GM15510 (cell line): ENCODE results near the gene GSK3B.

Experiments used
- POLR2A ChIP-seq: IDR thresholded peaks from 3 replicates; pipeline ENCODE4 v1.6.1; 2011; ENCODE audit warnings: borderline replicate concordance; ENCODE audit not compliant: insufficient read length; ENCODE audit errors: extremely low read depth

Gene GSK3B

DNA sequence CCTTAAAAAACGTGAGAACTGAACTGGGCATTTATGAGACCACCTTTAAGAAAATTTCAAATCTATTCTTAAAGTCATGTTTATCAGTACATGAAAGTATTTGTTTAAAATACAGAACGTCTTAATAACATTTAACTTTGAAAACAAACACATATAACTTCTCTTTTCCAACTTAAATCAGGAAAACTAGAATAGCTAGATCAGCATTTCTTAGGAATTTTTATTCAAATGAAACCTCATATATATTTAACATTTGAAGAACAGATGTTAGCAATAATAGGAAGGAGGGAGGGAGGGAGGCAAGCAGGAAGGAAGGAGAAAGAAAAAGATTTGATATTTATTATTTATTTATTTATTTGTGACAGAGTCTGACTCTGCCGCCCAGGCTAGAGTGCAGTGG lies 192.2 kb downstream of the GSK3B start:
- TF ChIP-seq POLR2A, result no peak

DNA sequence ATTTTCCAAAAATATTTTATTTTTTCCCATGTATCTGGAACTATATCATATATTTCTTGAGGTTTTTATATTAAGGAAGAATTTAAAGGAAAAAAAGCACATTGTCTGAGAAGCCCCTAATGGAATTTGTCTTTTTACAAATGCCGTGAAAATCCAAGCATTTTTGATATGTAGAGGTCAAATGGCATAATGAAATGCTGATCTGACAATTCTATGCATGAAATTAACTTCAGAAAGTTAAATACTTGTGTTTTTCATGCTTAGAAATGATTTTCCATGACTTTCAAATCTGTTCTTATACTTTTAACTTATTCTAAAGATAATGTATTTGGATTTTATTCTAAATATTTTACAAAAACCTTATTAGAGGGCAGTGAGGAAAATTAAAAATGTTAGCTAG lies 193.1 kb downstream of the GSK3B start:
- TF ChIP-seq POLR2A, result no peak

DNA sequence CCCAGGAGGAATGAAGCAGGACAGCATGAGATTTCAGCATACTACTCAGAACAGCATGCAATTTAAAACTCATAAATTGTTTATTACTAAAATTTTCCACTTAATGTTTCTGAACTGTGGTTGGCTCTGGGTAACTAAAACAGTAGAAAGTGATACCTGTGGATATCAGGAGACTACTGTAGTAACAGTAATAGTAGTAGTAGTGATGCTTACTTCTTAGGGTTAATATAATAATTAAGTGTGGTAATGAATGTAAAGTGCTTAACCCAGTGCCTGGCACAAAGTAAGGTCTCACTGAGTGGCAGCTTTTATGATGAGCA lies 195.1 kb downstream of the GSK3B start:
- TF ChIP-seq POLR2A, result no peak

DNA sequence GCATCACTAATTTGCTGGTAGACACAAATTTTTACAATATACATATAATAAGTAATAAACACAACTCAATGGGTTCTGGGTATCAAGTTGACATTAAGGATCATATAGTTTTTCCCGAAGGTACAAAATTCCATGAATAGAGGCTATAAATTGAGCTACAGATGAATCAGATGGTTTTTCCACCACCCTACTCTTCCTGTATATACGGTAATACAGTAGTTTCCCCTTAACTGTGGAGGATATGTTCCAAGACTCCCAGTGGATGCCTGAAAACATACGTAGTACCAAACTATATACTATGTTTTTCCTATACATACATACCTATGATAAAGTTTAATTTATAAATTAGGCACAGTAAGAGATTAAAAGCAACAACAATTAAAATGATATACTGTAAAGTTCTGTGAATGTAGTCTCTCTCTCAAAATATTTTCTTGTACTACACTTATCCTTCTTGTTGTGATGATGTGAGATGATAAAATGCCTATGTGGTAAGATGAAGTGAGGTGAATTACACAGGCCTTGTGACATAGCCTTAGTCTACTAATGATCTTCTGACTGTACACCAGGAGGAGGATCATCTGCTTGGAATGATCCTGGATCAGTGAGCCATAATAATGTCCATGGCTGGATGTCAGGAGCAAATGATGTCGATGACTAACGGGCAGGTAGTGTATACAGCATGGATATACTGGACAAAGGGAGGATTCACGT lies 195.6 kb downstream of the GSK3B start:
- no peak for TF ChIP-seq POLR2A

DNA sequence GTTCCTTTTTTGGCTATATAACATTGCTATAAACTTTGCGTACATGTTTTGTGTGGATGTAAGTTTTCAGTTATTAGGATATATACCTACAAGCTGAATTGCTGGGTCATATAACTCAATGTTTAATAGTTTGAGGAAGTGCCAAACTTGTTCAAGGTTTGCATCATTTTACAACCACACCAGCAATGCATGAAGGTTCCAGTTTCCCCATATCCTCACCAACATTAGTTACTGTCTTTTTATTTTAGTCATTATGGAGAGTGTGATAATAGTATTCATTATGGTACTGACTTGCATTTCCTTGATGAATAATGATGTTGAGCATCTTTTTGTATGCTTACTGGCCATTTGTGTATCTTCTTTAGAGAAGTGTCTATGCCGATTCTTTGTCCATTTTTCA lies 200.1 kb downstream of the GSK3B start:
- TF ChIP-seq POLR2A, result no peak

DNA sequence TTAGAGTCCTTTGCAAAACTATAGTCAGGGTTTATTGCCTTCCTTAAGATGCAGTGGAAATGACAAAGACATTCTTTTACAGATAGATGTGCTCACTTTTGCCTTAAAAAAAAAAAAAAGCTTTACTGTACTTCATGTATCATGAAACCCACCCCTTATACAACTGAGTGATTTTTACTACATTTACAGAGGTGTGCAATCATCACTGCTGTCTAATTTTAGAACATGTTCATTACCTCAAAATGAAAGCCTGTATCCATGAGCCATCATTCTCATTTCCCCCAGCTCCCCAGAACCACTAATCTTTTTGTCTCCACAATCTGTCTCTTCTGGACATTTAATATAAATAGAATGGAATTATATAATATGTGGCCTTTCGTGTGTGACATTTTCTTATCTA lies 200.5 kb downstream of the GSK3B start:
- TF ChIP-seq POLR2A, result no peak

DNA sequence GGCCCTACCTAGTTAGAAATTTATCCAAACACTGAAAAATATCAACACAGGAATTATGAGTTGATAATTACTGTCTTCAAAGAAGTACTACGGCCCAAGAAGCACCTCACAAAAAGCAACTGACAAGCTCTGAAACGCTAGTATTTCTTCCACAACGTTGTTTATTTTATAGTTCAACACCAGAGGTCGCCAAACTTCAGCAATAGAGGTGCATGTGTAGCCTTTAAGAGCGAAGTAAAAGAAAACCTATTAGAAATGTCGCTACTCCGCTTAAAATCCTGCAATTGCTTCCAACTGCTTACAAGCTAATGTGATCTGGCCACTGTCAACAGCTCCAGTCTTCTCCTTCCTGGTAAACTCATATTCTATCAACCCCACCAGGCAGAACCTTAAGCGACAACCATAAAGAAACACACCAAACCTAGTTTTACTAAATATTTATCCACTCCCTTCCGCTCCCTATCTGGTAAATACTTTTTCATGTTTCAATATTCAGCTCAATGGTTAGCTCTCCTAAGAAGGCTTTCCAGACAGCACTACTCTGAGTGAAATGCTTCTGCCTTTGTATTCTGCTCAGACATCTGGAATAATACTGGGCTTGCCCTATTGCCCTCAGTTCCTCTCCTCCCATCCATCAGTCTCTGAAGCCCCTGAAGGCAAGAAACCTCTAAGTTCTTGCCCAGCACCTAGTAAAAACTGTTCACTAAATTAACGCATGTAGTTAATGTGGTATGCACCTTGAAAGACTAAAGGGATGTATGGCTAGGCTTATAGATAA lies 202.1 kb downstream of the GSK3B start:
- TF ChIP-seq POLR2A, result no peak

DNA sequence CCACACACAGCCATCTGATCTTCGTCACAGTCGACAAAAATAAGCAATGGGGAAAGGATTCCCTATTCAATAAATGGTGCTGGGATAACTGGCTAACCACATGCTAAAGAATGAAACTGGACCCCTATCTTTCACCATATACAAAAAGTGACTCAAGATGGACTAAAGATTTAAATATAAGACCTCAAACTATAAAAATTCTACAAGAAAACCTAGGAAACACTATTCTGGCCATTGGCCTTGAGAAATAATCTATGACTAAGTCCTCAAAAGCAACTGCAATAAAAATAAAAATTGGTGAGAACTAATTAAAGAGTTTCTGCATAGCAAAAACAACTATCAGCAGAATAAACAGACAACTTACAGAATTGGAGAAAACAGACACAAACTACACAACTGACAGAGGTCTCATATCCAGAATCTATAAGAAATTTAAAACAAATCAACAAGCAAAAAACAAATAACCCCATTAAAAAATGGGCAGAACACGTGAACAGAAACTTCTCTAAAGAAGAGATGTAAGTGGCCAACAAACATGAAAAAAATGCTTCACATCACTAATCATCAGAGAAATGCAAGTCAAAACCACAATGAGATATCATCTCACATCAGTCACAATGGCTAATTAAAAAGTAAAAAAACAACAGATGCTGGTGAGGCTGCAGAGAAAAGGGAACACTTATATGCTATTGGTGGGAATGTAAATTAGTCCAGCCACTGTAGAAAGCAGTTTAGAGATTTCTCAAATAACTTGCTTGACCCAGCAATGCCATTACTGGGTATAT lies 208.3 kb downstream of the GSK3B start:
- no peak for TF ChIP-seq POLR2A

DNA sequence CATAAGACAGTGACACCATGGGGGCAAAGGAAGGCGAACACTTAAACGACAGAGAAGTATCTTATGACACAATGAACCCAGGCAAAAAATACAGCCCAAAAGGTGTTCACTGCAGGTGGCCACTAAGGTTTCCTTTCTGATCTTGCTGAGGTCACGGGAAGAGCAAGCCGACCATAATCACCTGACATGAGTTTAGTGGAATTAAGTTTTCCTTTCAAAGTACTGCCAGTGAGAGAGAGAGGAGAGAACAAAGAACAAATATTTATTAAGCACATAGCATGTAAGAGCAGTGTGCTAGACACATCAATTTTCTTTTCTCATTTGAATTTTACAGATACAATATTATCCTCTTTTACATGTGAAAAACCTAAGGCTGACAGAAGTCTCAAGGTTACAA lies 210.1 kb downstream of the GSK3B start:
- no peak for TF ChIP-seq POLR2A

DNA sequence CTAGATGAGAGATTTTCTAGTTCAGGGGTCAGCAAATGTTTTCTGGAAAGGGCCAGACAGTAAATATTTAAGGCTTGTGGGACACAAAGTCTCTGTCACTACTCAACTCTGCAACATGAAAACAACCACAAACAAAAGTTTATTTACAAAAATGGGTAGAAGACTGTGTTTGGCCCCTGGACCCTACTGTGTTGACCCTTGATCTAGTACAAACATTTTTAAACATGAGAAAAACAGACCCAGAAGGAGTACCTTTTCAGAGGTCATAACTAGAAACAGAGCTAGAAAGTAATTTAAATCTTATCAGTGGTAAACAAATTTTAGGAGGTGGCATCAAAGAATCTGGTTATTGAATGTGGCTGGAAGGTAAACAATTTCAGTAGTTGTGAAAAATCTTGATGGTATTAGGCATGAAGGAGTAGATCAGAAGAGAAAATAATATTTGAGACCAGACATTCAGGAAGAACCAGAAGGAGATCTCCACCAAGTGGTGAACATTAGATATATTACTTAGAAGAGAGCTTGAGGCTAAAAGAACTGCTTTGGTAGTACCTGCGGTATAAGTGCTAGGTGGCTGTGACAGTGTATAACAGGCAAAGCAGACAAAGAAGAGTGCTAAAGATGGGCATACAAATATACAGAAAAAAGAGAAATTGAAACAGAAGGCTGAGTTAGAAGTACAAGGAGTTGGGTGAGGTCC lies 210.6 kb downstream of the GSK3B start:
- TF ChIP-seq POLR2A, result no peak

DNA sequence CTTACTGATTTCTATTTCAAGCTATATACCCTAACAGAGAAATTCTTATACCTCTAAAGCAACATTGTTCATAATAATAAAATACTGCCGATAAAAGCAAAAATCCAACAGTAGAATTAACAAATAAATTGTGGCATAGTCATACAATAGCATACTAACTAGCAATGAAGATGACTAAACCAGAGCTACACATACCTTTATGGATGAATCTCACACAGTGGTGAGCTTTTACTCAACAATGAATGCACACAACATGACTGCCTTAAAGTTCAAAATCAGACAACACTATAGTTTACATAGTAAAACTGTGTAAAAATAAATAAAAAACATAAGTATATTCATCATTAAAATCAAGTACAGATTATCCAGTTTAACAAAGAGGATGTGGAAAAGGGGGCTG lies 213.3 kb downstream of the GSK3B start:
- TF ChIP-seq POLR2A, result no peak

DNA sequence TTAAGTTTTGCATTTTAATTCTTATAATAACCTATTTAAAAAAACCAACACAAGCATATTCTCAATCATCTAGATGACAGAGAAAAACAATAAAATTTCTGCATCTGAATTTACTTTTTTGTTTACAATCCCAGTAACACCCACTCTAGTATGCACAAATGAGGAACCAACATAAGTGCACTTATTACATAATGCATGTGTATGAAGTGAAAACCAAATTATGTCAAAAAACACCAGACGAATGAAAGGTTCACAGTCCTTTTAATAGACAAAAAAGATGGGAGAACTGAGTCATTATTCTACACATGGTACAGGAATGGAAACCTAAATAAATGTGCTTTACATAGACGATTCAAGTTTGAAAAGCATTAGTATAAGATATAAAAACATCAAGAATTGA lies 220.6 kb downstream of the GSK3B start:
- TF ChIP-seq POLR2A, result no peak

DNA sequence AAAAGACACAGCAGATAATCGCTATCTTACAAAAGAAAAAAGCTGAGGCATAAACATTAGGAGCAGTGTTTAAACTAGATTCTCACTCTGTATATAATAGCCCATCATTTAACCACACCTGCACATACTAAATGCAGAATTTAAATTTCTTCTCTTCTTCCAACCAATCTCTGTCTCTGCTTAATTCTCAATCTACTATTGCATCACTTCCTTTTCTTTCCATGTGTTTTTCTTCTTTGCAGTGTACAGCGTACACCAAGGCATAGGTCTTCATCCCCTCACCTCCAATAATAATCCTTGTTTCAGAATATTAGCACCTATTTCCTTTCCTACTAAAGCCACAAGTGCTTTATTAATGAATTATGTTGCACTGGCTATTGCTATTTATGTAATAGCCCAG lies 221.5 kb downstream of the GSK3B start:
- TF ChIP-seq POLR2A, result no peak

DNA sequence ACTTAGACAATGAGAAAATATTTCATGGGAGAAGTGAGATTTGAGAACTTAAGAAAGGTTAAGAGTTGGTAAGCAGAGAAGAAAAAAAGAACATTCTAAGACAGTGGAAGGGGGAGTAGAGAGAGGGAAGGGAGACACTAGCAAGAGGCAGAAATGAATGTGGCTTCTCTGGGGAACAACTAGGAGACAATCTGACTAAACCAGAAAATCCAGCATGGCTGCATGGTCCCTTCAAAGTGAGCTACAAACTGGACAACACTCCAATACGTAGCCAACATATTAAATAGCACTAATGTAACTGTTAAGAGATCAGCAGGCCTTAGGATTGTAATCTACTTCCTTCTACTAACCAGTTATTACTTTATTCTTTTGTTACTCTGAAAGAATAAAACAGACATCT lies 222.7 kb downstream of the GSK3B start:
- no peak for TF ChIP-seq POLR2A

DNA sequence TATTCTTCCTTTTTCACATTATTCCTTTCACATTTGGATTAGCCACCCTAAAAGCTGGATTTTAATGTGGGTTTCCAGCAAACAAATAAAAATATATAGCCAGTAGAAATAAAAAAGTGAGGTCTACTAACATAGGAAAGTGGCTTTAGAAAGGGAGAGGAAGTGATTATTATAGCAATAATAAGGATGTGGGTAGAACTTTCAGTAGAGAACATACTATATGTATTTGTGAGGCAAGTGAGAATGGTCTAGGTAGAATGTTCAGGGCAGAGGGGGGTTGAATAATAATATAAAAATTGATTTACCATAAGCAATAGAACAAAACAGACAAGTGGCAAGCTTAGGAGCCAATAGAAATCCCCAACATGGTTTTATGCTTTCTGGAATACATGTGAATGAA lies 223.7 kb downstream of the GSK3B start:
- no peak for TF ChIP-seq POLR2A
